ENCODE measurements around the gene KRT76. TPM values are rescaled to one million over a fixed set of nuclear protein-coding genes. Genes with fewer than 3 reads are reported as not detected.

KRT76 gene
- total RNA-seq, 1 donor from 2014 or later = not detected

- ATAC-seq (no peak), DNase-seq (no peak)
- no peaks in the 10 kb centered on the region for H3K36me3 ChIP-seq
- peaks cover 13% of the 10 kb centered on the region for H3K27me3 ChIP-seq (ENCODE audit: low read depth)
- no peak overlapping the region for H3K4me3 ChIP-seq
- TF ChIP-seq CTCF (IDR thresholded peaks at IDR 0.05) = no peak
- no peaks in the 10 kb centered on the region for H3K9me3 ChIP-seq
- peaks cover 23% of the 10 kb centered on the region for H3K4me1 ChIP-seq
- intact Hi-C loops (cut with DNase I) = no loop called here
- no peak overlapping the region for H3K27ac ChIP-seq
Observed at GRCh38 chr12:52801773-52802172, 24.6 kb upstream of the KRT76 start.

- H3K27me3 ChIP-seq (ENCODE audit: low read depth) = peaks cover 8% of the 10 kb centered on the region
- H3K4me1 ChIP-seq = peaks cover 23% of the 10 kb centered on the region
- H3K4me3 ChIP-seq = no peak overlapping the region
- H3K27ac ChIP-seq = no peak overlapping the region
- H3K9me3 ChIP-seq = no peaks in the 10 kb centered on the region
- DNase-seq = no peak
- no peak for TF ChIP-seq CTCF (IDR thresholded peaks at IDR 0.05)
- intact Hi-C loops (cut with DNase I) = no loop called here
- no peak for ATAC-seq
- no peaks in the 10 kb centered on the region for H3K36me3 ChIP-seq
Observed at GRCh38 chr12:52800259-52800917, 23.2 kb upstream of the KRT76 start.

- TF ChIP-seq CTCF (IDR thresholded peaks at IDR 0.05) = no peak
- no peak for DNase-seq
- H3K9me3 ChIP-seq = no peaks in the 10 kb centered on the region
- H3K4me3 ChIP-seq = no peak overlapping the region
- no peak overlapping the region for H3K27ac ChIP-seq
- intact Hi-C loops (cut with DNase I) = no loop called here
- no peak for ATAC-seq
- H3K36me3 ChIP-seq = no peaks in the 10 kb centered on the region
- H3K27me3 ChIP-seq (ENCODE audit: low read depth) = peaks cover 7% of the 10 kb centered on the region
- H3K4me1 ChIP-seq = peaks cover 23% of the 10 kb centered on the region
Observed at GRCh38 chr12:52799505-52800211, 22.5 kb upstream of the KRT76 start.

GRCh38 chr12:52798671-52799504, 21.7 kb upstream of the KRT76 start:
- peak; percentile 83 to 89 for ATAC-seq
- Histone ChIP-seq H3K9me3 (no peaks in the 10 kb centered on the region), H3K4me3 (no peak overlapping the region), H3K4me1 (peaks cover 23% of the 10 kb centered on the region), H3K36me3 (no peaks in the 10 kb centered on the region), H3K27ac (no peak overlapping the region), H3K27me3 (ENCODE audit: low read depth) (peaks cover 12% of the 10 kb centered on the region)
- DNase-seq = no peak
- intact Hi-C loops (cut with DNase I) = no loop called here
- no peak for TF ChIP-seq CTCF (IDR thresholded peaks at IDR 0.05)

- Histone ChIP-seq H3K4me1 (peaks cover 23% of the 10 kb centered on the region), H3K4me3 (no peak overlapping the region), H3K9me3 (no peaks in the 10 kb centered on the region), H3K27ac (no peak overlapping the region), H3K27me3 (ENCODE audit: low read depth) (peaks cover 16% of the 10 kb centered on the region), H3K36me3 (no peaks in the 10 kb centered on the region)
- ATAC-seq (no peak), DNase-seq (no peak)
- no peak for TF ChIP-seq CTCF (IDR thresholded peaks at IDR 0.05)
- intact Hi-C loops (cut with DNase I) = no loop called here
Observed at GRCh38 chr12:52798003-52798670, 21.0 kb upstream of the KRT76 start.

All from lower lobe of right lung (tissue), 2 donors.